Activated B cell treated with CpG ODN at 0.5 μM for 24 hours (primary cell): Measurements from ENCODE around the gene TCOF1. TPM values are rescaled to one million over a fixed set of nuclear protein-coding genes. Genes with fewer than 3 reads are reported as not detected.

ENCODE experiments used
- ATAC-seq: fragments of 200-7000 bp; cut with Tn5 transposase; one replicate; pipeline ENCODE4 v1.10.0; 2021; ENCODE audit warnings: low read depth, mild to moderate bottlenecking, moderate library complexity
- CTCF ChIA-PET: fragments of 350-600 bp; sonication (Branson Sonifier 250); formaldehyde crosslinking; loops from one replicate; lab custom pipeline; 2021; ENCODE audit warnings: antibody characterized with exemption; lab: Charles Lee
- POLR2A ChIA-PET: fragments of 350-600 bp; sonication (Branson Sonifier 250); formaldehyde crosslinking; loops from one replicate; lab custom pipeline; 2021; ENCODE audit warnings: antibody characterized with exemption; lab: Charles Lee
- DNase-seq: peaks from one replicate; pipeline ENCODE4 v3.0.0; 2022
- H3K27ac Mint-ChIP-seq: one replicate; pipeline ENCODE4 v1.8.0; 2020; ENCODE audit warnings: mixed read lengths
- H3K27me3 Mint-ChIP-seq: one replicate; pipeline ENCODE4 v1.8.0; 2021; ENCODE audit warnings: mixed read lengths
- H3K36me3 Mint-ChIP-seq: one replicate; pipeline ENCODE4 v1.8.0; 2021; ENCODE audit warnings: low read depth, mixed read lengths
- H3K4me1 Mint-ChIP-seq: one replicate; pipeline ENCODE4 v1.8.0; 2021; ENCODE audit warnings: mixed read lengths
- H3K4me3 Mint-ChIP-seq: one replicate; pipeline ENCODE4 v1.8.0; 2020; ENCODE audit warnings: mild to moderate bottlenecking, mixed read lengths
- H3K9me3 Mint-ChIP-seq: one replicate; pipeline ENCODE4 v1.8.0; 2020; ENCODE audit warnings: mixed read lengths
- CTCF ChIP-seq: fragments of 200-600 bp; IDR thresholded peaks from one replicate; pipeline ENCODE4 v1.8.0; 2022; ENCODE audit warnings: antibody characterized with exemption, mild to moderate bottlenecking
- intact Hi-C: fragments of 100-400 bp; cut with micrococcal nuclease; formaldehyde crosslinking; loops from one replicate; pipeline ENCODE4 v1.15.1; 2024
- total RNA-seq: library from RNA; stranded (reverse); gene quantifications from 2 replicates; pipeline ENCODE4 v1.2.3, GENCODE V29; 2022

The TCOF1 gene
- total RNA-seq, 1 donor from 2014 or later = 76.1 TPM

GRCh38 chr5:150408231-150408943, 50.9 kb downstream of the TCOF1 start:
- ChIA-PET POLR2A (interaction anchor here (0.7 to 43.9 kb wide), 5 partner anchors 0 to 45 kb away, joined by 3 to 2478 read pairs (median 125); partner anchors contain the start of genes CD74 and RPS14), CTCF (interaction anchor here (2.6 to 4.7 kb wide), 2 partner anchors 10 to 26 kb away, joined by 9 to 43 read pairs; no protein-coding TSS in a partner anchor)
- ATAC-seq = no peak
- Mint-ChIP-seq H3K4me3 (peak overlapping the region; percentile 98), H3K27ac (peak overlapping the region; percentile 100), H3K27me3 (peaks cover 2% of the 10 kb centered on the region), H3K9me3 (no peaks in the 10 kb centered on the region), H3K36me3 (peaks cover 87% of the 10 kb centered on the region), H3K4me1 (peaks cover 56% of the 10 kb centered on the region)
- intact Hi-C loops = no loop called here
- no peak for TF ChIP-seq CTCF
- DNase-seq = no peak

DNA sequence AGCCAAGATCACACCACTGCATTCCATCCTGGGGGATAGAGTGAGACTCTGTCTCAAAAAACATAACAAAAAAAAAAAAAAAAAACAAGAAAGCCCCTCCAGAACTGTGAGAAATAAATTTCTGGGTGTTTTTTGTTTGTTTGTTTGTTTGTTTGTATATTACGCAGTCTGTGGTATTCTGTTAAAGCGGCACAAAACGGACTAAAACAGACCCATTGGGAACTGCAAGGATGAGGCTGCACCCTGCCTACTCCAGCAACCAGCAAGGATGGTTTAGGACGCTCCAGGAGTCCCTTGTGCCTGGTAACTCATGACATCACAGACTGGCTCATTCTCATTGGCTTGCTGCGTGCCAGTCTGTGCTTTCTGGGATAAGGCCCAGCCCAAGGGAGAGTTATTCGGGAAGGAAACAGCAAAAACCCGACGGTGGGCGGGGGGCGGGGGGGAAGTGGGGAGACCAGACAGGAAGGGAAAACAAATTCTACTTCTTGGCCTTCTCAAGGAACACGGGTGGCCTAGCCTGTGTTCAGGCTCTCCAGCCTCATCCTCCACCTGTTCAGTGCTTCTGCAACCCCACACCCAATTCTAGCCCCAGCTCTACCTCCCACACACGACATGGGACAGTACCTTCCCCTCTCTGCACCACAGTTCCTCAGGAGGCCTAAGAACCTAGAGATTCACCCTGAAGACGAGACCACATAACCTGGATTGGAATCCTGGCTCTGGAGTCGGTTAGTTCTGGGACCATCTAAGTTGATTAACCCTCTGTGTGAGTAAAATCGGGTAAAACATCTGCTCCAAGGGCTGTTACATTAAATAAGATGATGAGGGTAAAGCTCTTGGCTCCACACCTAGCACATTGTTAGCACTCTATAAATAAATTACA, 52.4 kb downstream of the TCOF1 start:
- DNase-seq (no peak), ATAC-seq (no peak)
- Mint-ChIP-seq H3K4me1 (peaks cover 65% of the 10 kb centered on the region), H3K27me3 (peaks cover 2% of the 10 kb centered on the region), H3K9me3 (no peaks in the 10 kb centered on the region), H3K27ac (peak overlapping the region; percentile 100), H3K4me3 (peak overlapping the region; percentile 98), H3K36me3 (peaks cover 75% of the 10 kb centered on the region)
- CTCF ChIA-PET = interaction anchor here (1.4 to 4.7 kb wide), 4 partner anchors 9 to 40 kb away, joined by 3 to 43 read pairs (median 15); partner anchors contain the start of gene RPS14
- POLR2A ChIA-PET = interaction anchor here (0.7 to 43.9 kb wide), 15 partner anchors 1 to 804 kb away, joined by 3 to 2478 read pairs (median 6); partner anchors contain the start of genes CD74, HMGXB3, RBM22 and RPS14
- TF ChIP-seq CTCF = no peak
- intact Hi-C loops = loop anchor here (1.0 to 5.0 kb wide), 6 partner anchors 9 to 802 kb away; partner anchors contain the start of genes ANXA6, RPS14 and TCOF1

DNA sequence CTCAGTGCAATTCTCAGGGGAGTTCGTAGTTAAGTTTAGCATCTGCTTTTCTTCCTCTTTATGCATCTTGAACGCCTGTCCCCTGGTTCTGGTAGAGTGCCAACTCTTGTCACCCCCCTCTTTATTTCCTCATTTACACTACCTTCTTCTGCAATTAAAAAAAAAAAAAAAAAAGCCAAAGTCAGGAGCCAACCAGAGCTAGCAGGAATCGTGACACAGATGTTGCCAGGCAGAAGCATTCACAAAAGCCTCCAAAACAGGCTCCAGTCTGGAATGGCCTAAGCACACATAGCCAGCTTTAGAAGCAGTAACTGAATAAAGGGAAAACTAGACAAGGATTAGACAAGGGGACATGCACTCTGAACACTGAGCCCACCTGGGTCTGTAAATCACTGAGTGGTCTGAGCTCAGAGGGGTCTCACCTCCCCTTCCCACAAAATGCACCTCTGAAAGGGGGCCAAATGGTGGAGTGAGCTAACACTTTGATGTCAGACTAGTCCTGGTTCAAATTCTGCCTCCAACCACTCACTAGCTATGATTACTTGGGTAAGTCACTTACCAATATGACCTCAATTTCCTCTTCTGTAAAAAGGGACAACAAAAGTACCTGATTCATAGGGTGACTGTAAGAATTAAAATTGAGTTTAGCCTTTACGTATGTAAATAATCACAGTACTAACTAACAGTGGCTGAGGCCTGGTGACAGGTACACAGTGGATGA, 53.2 kb downstream of the TCOF1 start:
- H3K27ac Mint-ChIP-seq = peak overlapping the region; percentile 100
- ChIA-PET CTCF (interaction anchor here (1.4 to 4.7 kb wide), 4 partner anchors 9 to 39 kb away, joined by 3 to 43 read pairs (median 15); partner anchors contain the start of gene RPS14), POLR2A (interaction anchor here (0.6 to 43.9 kb wide), 21 partner anchors 2 to 923 kb away, joined by 3 to 2478 read pairs (median 4); partner anchors contain the start of genes CD74, HMGXB3, RBM22 and RPS14)
- DNase-seq (no peak), ATAC-seq (peak; percentile 33)
- H3K4me1 Mint-ChIP-seq = peaks cover 68% of the 10 kb centered on the region
- peaks cover 68% of the 10 kb centered on the region for H3K36me3 Mint-ChIP-seq
- H3K27me3 Mint-ChIP-seq = peaks cover 2% of the 10 kb centered on the region
- TF ChIP-seq CTCF = no peak
- peak overlapping the region; percentile 98 for H3K4me3 Mint-ChIP-seq
- no peaks in the 10 kb centered on the region for H3K9me3 Mint-ChIP-seq
- intact Hi-C loops = loop anchor here (1.0 to 5.0 kb wide), 5 partner anchors 9 to 802 kb away; partner anchors contain the start of genes ANXA6, RPS14 and TCOF1

DNA sequence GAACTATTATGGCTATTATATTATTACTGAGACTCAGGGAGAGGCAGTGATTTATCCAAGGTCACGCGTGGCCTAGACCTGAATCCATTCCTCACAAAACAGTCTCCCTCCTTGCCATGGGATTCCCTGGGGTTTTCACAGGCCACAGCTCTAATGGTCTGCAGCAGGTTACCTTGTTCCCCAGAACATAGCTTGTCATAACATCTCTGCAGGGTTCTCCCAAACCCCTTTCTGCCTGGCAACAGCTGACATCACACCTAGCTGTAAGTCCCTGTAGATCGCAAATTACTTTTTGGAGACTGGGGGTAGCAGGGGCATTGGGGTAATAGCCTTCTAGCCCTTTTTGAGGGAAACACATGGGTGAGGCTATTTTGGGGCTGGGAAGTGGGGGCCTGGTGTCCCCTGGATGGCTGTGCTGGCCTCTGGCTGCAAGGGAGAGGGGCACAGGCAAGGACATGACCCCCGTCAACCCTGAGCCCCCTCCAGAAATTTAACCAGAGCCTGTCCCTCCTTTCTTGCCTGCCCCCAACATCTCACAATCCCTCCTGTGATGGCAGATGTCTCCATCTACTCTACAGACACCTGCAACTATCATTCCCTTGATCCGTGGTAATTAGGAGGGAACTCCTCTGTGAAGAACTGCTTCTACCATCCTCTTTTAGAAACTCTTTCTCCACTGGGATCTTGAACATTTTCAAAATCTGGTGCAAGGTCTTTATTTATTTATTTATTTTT, 53.9 kb downstream of the TCOF1 start:
- Mint-ChIP-seq H3K4me1 (peaks cover 69% of the 10 kb centered on the region), H3K4me3 (peak overlapping the region; percentile 98), H3K27ac (peak overlapping the region; percentile 100), H3K36me3 (peaks cover 61% of the 10 kb centered on the region), H3K27me3 (peaks cover 2% of the 10 kb centered on the region), H3K9me3 (no peaks in the 10 kb centered on the region)
- TF ChIP-seq CTCF = no peak
- POLR2A ChIA-PET = interaction anchor here (0.6 to 43.9 kb wide), 17 partner anchors 3 to 815 kb away, joined by 3 to 2478 read pairs (median 6); partner anchors contain the start of genes CD74, RBM22, RPS14 and SLC26A2
- DNase-seq (peak; percentile 64), ATAC-seq (peak; percentile 15)
- intact Hi-C loops = loop anchor here (5.0 kb wide), 2 partner anchors 746 to 801 kb away; partner anchors contain the start of gene ANXA6
- CTCF ChIA-PET = interaction anchor here (1.4 to 4.7 kb wide), 4 partner anchors 8 to 38 kb away, joined by 3 to 43 read pairs (median 15); partner anchors contain the start of gene RPS14
